ENCODE results near the gene MYBPC1. TPM values are rescaled to one million over a fixed set of nuclear protein-coding genes. Genes with fewer than 3 reads are reported as not detected.

The MYBPC1 gene
- polyA plus RNA-seq, 1 of the 3 experiments (the other 2 are of a cell fraction), result not detected

DNA sequence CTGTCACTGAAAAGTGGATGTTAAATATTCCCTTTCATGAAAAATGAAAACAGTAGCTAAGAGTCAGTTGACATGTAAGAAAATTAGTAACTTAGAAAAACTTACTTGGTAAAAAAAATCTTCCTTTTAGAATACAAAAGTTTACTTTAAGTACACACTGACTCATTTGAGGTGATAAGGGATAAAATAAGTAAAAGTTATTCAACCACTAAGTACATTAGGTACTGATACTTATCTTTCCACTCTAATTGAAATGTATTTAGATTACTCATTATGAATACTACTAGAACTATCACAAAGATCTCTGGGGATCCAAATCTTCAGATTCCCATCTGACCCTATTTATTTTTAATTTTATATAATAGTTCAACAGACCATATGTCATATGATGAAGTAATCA lies 132.3 kb downstream of the MYBPC1 start:
- Histone ChIP-seq H3K79me2 (ENCODE audit: insufficient read depth) (no peaks in the 10 kb centered on the region), H3K36me3 (replicated peaks in 1 of 2; ENCODE audit: control insufficient read depth in 1 of 2, insufficient read depth in 2 of 2, low read length in 1 of 2) (peaks cover 22 to 23% of the 10 kb centered on the region in 2 experiments), H2AFZ (ENCODE audit: low read depth) (no peak overlapping the region), H3K4me2 (no peak overlapping the region), H3K27ac (ENCODE audit: low read depth in 2 of 2, low read length in 1 of 2) (no peak overlapping the region), H3K4me3 (ENCODE audit: low read depth in 2 of 2, low read length in 1 of 2) (no peak overlapping the region), H4K20me1 (ENCODE audit: insufficient read depth) (no peaks in the 10 kb centered on the region), H3K27me3 (ENCODE audit: insufficient read depth) (no peaks in the 10 kb centered on the region), H3K9ac (no peak overlapping the region), H3K9me3 (no peaks in the 10 kb centered on the region), H3K9me2 (no peaks in the 10 kb centered on the region), H3K4me1 (ENCODE audit: control insufficient read depth in 1 of 2, insufficient read depth in 2 of 2, low read depth in 1 of 2, low read length in 1 of 2) (no peaks in the 10 kb centered on the region), H3F3A (replicated peaks; ENCODE audit: insufficient read depth) (no peaks in the 10 kb centered on the region)
- ChIA-PET CTCF (no interaction called here), POLR2A (no interaction called here)
- DNase-seq, result no peak
- TF ChIP-seq SIN3A (IDR thresholded peaks at IDR 0.05; ENCODE audit: borderline replicate concordance, low read depth, low read length), result no peak
- TF ChIP-seq, protein P1, sequence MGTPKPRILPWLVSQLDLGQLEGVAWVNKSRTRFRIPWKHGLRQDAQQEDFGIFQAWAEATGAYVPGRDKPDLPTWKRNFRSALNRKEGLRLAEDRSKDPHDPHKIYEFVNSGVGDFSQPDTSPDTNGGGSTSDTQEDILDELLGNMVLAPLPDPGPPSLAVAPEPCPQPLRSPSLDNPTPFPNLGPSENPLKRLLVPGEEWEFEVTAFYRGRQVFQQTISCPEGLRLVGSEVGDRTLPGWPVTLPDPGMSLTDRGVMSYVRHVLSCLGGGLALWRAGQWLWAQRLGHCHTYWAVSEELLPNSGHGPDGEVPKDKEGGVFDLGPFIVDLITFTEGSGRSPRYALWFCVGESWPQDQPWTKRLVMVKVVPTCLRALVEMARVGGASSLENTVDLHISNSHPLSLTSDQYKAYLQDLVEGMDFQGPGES (IDR thresholded peaks at IDR 0.05; ENCODE audit: low read depth, low read length), result no peak
- TF ChIP-seq RAD21 (IDR thresholded peaks at IDR 0.05; ENCODE audit: low read length), result no peak
- TF ChIP-seq MXI1 (IDR thresholded peaks at IDR 0.05; ENCODE audit: low read depth, low read length), result no peak

DNA sequence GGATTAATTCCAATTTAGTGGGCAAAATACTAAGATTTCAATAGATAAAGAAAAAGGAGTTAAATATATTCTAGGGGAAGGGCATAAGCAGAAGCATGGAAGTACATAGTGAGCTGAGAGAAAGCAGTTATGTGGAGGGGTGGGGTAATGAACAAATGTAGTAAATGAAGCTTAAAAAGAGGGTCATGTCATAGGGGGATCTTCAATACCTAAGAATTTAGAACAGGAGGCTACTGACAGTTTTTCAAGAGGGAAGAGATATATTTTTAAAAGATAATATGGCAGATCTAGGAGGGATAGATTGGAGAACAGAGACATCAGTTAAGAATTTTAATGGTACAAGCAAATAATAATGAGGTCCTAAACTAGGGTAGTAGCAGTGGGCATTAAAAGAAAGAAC lies 135.1 kb downstream of the MYBPC1 start:
- ChIA-PET CTCF (interaction anchor here (1.1 kb wide), 1 partner anchor 44 kb away, joined by 3 read pairs; no protein-coding TSS in a partner anchor), POLR2A (no interaction called here)

DNA sequence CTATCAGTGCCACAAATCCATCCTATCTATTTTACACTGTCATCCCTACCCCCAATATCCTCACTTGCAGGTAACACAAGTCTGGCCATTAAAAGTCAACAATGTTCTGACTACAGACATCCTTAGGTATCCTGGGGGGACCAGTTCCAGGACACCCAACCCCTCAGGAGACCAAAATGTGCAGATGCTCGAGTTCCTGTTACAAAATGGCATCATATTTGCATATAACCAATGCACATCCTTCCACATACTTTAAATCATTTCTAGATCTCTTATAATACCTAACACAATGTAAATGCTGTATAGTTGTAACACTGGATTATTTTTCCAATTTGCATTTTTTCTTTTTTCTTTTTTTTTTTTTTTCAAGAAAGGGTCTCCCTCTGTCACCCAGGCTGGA lies 137.5 kb downstream of the MYBPC1 start:
- Histone ChIP-seq H3K9ac (no peak overlapping the region), H2AFZ (ENCODE audit: low read depth) (no peak overlapping the region), H3F3A (replicated peaks; ENCODE audit: insufficient read depth) (peaks cover under 1% of the 10 kb centered on the region), H3K9me3 (no peaks in the 10 kb centered on the region), H3K9me2 (no peaks in the 10 kb centered on the region), H3K4me1 (ENCODE audit: control insufficient read depth in 1 of 2, insufficient read depth in 2 of 2, low read depth in 1 of 2, low read length in 1 of 2) (no peaks in the 10 kb centered on the region; a peak in 1 of 4 replicates), H3K79me2 (ENCODE audit: insufficient read depth) (no peaks in the 10 kb centered on the region), H3K27ac (ENCODE audit: low read depth in 2 of 2, low read length in 1 of 2) (no peak overlapping the region), H4K20me1 (ENCODE audit: insufficient read depth) (no peaks in the 10 kb centered on the region), H3K4me2 (no peak overlapping the region), H3K27me3 (ENCODE audit: insufficient read depth) (no peaks in the 10 kb centered on the region), H3K4me3 (ENCODE audit: low read depth in 2 of 2, low read length in 1 of 2) (no peak overlapping the region), H3K36me3 (replicated peaks in 1 of 2; ENCODE audit: control insufficient read depth in 1 of 2, insufficient read depth in 2 of 2, low read length in 1 of 2) (peaks cover 7 to 29% of the 10 kb centered on the region in 2 experiments)
- 88% methylated on average over 1 of the region's 1 CpG for WGBS (ENCODE audit: low lambda C conversion rate)
- POLR2A ChIA-PET, result no interaction called here
- no peak for DNase-seq
- TF ChIP-seq YY1 (IDR thresholded peaks at IDR 0.05; ENCODE audit: low read depth) (no peak), RCOR1 (IDR thresholded peaks at IDR 0.05; ENCODE audit: low read length) (no peak), EZH2phosphoT487 (IDR thresholded peaks at IDR 0.05; ENCODE audit: borderline replicate concordance, low read depth) (no peak), FOSL2 (IDR thresholded peaks at IDR 0.05; ENCODE audit: borderline replicate concordance, low read depth) (no peak), NFIC (IDR thresholded peaks at IDR 0.05; ENCODE audit: borderline replicate concordance) (no peak)
- CTCF ChIA-PET, result no interaction called here

More for the DNA sequence above, 135.1 kb downstream of the MYBPC1 start:
- Histone ChIP-seq H3K27me3 (ENCODE audit: insufficient read depth) (no peaks in the 10 kb centered on the region), H3K27ac (ENCODE audit: low read depth in 2 of 2, low read length in 1 of 2) (no peak overlapping the region), H3K4me1 (ENCODE audit: control insufficient read depth in 1 of 2, insufficient read depth in 2 of 2, low read depth in 1 of 2, low read length in 1 of 2) (no peaks in the 10 kb centered on the region; a peak in 1 of 4 replicates), H3K9ac (no peak overlapping the region), H3K36me3 (replicated peaks in 1 of 2; ENCODE audit: control insufficient read depth in 1 of 2, insufficient read depth in 2 of 2, low read length in 1 of 2) (peaks cover 14 to 27% of the 10 kb centered on the region in 2 experiments), H3K4me2 (no peak overlapping the region), H3F3A (replicated peaks; ENCODE audit: insufficient read depth) (no peaks in the 10 kb centered on the region), H3K79me2 (ENCODE audit: insufficient read depth) (no peaks in the 10 kb centered on the region), H2AFZ (ENCODE audit: low read depth) (no peak overlapping the region), H4K20me1 (ENCODE audit: insufficient read depth) (no peaks in the 10 kb centered on the region), H3K9me2 (no peaks in the 10 kb centered on the region), H3K9me3 (no peaks in the 10 kb centered on the region), H3K4me3 (ENCODE audit: low read depth in 2 of 2, low read length in 1 of 2) (no peak overlapping the region)
- TF ChIP-seq RAD21 (IDR thresholded peaks at IDR 0.05; ENCODE audit: low read length) (no peak), GABPA (IDR thresholded peaks at IDR 0.05; ENCODE audit: low read depth) (no peak), MXI1 (IDR thresholded peaks at IDR 0.05; ENCODE audit: low read depth, low read length) (no peak), YY1 (IDR thresholded peaks at IDR 0.05; ENCODE audit: low read depth) (no peak), NFIC (IDR thresholded peaks at IDR 0.05; ENCODE audit: borderline replicate concordance) (no peak)
- DNase-seq, result no peak

All from SK-N-SH (cell line).